Dendritic cell treated with granulocyte-macrophage colony-stimulating factor and Interleukin-4, amounts not matched to agents 40 ng/mL and 50 ng/mL, for 4 days (primary cell): ENCODE measurements around the gene MAD1L1.
A peak's percentile ranks its signal among the peaks of the same experiment; 100 is the strongest.

ENCODE experiments used
- H3K27ac Mint-ChIP-seq: one replicate; pipeline ENCODE4 v1.8.0; 2022; ENCODE audit warnings: mild to moderate bottlenecking, mixed read lengths
- H3K27me3 Mint-ChIP-seq: one replicate; pipeline ENCODE4 v1.8.0; 2022; ENCODE audit warnings: mild to moderate bottlenecking, mixed read lengths
- H3K36me3 Mint-ChIP-seq: one replicate; pipeline ENCODE4 v1.8.0; 2022; ENCODE audit warnings: low read depth, mixed read lengths
- H3K4me1 Mint-ChIP-seq: one replicate; pipeline ENCODE4 v1.8.0; 2022; ENCODE audit warnings: low read depth, mixed read lengths
- H3K4me3 Mint-ChIP-seq: one replicate; pipeline ENCODE4 v1.8.0; 2022; ENCODE audit warnings: mild to moderate bottlenecking, moderate library complexity, mixed read lengths
- H3K9me3 Mint-ChIP-seq: one replicate; pipeline ENCODE4 v1.8.0; 2022; ENCODE audit warnings: mixed read lengths
- intact Hi-C: fragments of 100-400 bp; cut with micrococcal nuclease; formaldehyde crosslinking; loops from one replicate; pipeline ENCODE4 v1.15.0; 2022

MAD1L1 gene

DNA sequence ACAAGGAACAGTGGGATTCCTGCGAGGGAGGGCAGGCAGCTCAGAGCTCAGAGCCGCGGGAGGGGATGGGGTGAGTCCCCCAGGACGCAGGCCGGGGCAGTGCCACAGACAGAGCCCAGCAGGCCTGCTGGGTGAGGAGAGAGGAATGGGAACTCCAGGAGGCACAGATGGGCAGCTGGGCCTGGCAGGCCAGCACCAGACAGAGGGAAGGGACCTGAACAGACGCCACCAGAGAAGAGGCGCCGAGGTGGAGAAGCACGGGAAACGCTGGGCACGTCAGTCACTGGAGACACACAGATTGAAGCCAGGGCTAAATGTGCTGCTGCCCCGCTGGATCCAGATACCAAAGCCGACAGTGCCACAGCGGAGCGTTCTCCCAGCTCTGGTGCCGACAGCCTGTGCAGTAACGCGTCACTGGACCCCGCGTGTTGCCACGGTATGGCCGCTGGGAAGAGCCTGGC, 225.8 kb downstream of the MAD1L1 start:
- H3K9me3 Mint-ChIP-seq: no peaks in the 10 kb centered on the region
- H3K27me3 Mint-ChIP-seq: no peaks in the 10 kb centered on the region
- H3K4me1 Mint-ChIP-seq: no peaks in the 10 kb centered on the region
- H3K36me3 Mint-ChIP-seq: peaks cover 90% of the 10 kb centered on the region
- no peak overlapping the region for H3K4me3 Mint-ChIP-seq
- H3K27ac Mint-ChIP-seq: peak overlapping the region; percentile 4
- intact Hi-C loops: no loop called here

DNA sequence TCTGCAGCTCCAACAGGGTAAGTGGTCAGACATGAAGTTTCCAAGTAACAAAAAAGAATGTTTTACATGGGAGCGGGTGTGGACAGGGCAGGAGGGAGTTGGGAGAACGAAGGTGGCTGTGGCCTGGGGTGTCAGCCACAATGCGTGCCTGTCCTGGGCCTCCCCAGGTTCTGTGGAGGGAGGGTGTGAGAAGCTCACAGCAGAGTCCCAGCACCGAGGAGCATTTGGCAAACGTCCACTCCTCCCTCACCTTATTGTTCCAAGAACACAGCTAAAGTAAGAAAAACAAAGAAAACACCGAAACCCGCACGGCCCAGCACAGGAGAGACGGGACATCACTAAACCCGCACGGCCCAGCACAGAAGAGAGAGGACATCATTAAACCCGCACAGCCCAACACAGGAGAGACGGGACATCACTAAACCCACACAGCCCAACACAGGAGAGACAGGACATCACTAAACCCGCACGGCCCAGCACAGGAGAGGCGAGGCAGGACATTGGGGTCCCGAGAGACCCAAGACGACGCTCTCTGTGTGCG, 226.4 kb downstream of the MAD1L1 start:
- no peaks in the 10 kb centered on the region for H3K27me3 Mint-ChIP-seq
- intact Hi-C loops: no loop called here
- no peaks in the 10 kb centered on the region for H3K9me3 Mint-ChIP-seq
- H3K4me1 Mint-ChIP-seq: no peaks in the 10 kb centered on the region
- peak overlapping the region; percentile 28 for H3K27ac Mint-ChIP-seq
- H3K4me3 Mint-ChIP-seq: no peak overlapping the region
- H3K36me3 Mint-ChIP-seq: peaks cover 90% of the 10 kb centered on the region

DNA sequence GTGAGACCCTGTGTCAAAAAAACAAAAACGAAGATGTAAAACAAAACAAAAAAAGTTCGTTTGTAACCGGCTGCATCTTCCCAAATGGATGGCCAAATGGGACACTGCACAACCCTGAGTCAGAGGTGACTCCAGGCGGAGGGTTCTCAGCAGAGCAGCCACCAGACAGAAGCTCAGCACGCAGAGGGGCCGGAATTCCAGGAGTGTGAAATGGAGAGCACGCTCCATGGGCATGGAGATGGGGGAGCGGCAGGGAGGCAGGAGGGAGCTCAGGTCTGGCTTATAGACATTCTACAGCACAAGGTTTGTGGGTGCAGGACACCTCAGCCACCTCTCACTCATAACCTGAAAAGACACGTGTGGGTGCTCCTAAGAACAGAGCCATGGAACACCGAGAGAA, 227.0 kb downstream of the MAD1L1 start:
- Mint-ChIP-seq H3K9me3 (no peaks in the 10 kb centered on the region), H3K27ac (peak overlapping the region; percentile 28), H3K36me3 (peaks cover 90% of the 10 kb centered on the region), H3K4me3 (no peak overlapping the region), H3K4me1 (no peaks in the 10 kb centered on the region), H3K27me3 (no peaks in the 10 kb centered on the region)
- intact Hi-C loops: no loop called here

DNA sequence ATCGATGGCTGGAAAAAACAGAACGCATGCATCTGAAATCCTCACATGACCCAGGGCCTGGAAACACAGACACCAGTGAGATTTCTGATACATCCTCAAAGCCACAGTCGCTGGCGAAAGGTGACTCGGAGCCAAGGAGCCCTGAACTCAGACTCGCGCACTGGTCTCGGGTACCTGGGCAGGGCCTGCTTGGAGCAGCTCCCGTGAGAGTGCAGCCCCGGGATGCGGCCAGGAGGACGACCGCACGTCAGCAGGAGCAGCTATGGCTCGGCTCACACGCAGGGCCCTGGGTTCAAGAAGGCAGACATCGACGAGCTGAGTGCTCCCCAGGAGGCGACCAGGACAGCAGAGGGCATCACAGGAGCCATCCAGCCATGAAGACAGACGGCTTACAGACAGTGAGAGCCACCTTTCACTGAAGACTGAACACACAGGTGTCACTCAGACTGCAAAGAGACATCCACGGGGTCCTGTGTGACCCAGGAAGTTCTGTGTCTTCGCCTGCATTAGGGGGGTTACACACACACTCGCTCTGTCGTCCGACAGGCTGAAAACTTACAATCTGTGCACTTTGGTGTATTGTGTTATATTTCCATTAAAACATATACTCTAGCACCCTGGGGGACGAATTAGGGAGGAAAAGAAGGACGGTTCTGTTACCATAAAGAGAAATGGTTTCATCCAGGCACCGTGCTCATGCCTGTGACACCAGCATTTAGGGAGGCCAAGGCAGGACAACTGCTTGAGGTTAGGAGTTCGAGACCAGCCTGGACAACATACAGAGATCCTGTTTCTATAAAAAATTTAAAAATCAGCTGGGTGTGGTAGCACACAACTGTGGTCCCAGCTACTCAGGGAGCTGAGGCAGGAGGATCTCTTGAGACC, 227.7 kb downstream of the MAD1L1 start:
- Mint-ChIP-seq H3K36me3 (peaks cover 92% of the 10 kb centered on the region), H3K4me1 (peaks cover 3% of the 10 kb centered on the region), H3K27me3 (no peaks in the 10 kb centered on the region), H3K4me3 (no peak overlapping the region), H3K9me3 (no peaks in the 10 kb centered on the region), H3K27ac (peak overlapping the region; percentile 28)
- intact Hi-C loops: no loop called here

DNA sequence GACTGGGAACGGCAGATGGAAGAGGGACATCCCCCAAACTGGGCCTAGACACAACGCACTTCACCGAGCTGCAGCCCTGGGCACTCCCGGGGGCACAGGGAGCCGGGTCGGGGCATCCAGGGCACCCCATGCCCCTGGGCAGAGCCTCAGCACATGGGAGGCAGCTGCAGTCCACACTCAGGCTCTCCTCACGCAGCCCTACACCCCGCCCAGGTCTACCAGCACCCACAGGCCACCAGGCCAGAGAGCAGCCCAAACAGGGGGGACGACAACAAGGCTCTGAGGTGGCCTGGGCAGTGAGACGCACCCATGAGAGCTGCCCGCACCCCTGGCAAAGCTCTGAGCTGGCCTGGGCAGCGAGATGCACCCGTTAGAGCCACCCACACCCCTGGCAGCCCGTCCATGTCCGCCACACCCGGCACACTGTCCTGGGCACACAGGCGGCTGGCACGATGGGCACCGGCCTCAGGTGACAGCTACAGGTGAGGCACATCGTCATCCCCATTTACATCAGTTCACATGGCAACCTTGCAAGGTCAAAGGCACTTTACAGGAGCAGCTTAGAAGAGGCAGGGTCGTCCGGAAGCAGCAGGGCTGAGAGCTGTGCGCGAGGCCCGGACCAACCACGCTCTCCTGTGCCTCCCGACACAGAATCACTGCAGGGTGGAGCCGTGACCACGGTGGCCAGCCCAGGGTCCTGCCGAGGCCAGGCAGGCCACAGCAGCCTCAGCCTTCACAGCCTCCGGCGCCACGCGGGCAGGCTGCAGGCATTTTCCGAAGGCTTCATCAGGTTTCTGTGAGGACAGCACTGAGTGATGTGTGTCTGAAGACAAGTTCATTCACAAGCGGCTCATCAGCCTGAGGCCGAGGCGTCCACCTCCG, 228.6 kb downstream of the MAD1L1 start:
- H3K4me3 Mint-ChIP-seq: no peak overlapping the region
- intact Hi-C loops: no loop called here
- peaks cover 5% of the 10 kb centered on the region for H3K4me1 Mint-ChIP-seq
- no peaks in the 10 kb centered on the region for H3K9me3 Mint-ChIP-seq
- no peaks in the 10 kb centered on the region for H3K27me3 Mint-ChIP-seq
- no peak overlapping the region for H3K27ac Mint-ChIP-seq
- peaks cover 93% of the 10 kb centered on the region for H3K36me3 Mint-ChIP-seq

DNA sequence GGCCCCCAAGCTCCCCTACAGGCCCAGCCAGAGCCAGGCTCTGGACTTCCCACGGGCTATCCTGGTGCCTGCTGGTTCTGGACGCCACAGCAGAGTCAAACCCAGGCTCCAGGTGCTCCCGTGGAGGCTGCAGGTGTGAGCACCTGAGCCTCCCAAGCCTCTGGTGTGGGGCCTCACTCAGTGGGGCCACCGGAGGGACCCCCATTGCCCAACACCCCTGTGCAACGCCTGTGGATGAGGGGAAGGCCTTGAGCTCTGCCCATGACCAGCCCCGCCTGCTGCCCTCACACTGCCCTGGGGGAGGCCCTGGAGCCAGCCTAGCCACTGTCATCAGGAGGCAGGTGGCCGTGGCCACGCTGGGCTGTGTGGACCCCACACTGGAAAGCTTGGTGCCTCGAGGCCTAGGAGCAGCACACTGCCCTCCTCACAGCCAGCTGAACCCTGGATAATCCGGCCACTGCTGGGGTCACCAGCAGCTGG, 229.3 kb downstream of the MAD1L1 start:
- Mint-ChIP-seq H3K4me3 (no peak overlapping the region), H3K9me3 (no peaks in the 10 kb centered on the region), H3K36me3 (peaks cover 87% of the 10 kb centered on the region), H3K27me3 (no peaks in the 10 kb centered on the region), H3K27ac (no peak overlapping the region), H3K4me1 (peaks cover 5% of the 10 kb centered on the region)
- intact Hi-C loops: no loop called here

DNA sequence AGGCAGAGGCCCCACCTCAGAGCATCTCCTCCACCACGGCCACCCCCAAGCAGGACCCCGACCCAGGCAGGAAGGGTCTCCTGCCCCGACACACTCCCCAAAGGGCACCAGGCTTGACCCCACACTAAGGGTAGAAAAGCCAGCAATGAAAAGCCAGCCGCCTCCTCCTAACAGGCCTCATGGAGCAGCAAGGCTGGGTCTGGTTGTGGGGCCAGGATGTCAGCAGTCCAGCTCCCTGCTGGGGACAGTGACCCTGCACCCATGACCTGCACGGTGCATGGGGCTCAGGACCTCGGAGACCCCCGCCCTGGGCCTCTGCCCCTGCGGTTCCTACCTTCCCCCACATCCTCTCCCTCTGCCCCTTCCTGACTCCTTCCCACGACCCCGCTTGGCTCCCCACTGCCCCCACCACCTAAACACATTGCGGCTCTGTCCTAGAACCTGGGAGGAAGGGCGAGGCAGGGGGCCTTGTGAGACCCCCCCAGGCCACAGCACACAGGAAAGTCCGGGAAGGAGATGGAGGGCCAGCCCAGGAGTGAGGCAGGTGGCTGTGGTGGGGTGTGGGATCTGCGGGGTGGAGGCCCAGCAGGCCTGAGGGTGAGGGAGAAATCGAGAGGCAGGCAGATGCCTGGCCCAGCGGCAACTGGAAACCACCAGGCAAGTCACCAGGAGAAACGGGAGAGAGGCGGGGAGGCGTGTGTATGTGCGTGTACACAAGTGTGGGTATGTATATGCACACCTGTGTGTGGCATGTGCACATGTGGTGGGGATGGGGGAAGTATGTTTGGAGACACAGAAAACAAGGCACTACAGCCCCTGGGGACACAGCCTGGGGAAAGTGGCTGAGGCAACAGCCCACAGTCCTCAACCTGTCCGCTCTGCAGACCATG, 229.9 kb downstream of the MAD1L1 start:
- peaks cover 5% of the 10 kb centered on the region for H3K4me1 Mint-ChIP-seq
- no peak overlapping the region for H3K4me3 Mint-ChIP-seq
- intact Hi-C loops: no loop called here
- peaks cover 87% of the 10 kb centered on the region for H3K36me3 Mint-ChIP-seq
- H3K27ac Mint-ChIP-seq: peak overlapping the region; percentile 26
- no peaks in the 10 kb centered on the region for H3K27me3 Mint-ChIP-seq
- H3K9me3 Mint-ChIP-seq: no peaks in the 10 kb centered on the region

DNA sequence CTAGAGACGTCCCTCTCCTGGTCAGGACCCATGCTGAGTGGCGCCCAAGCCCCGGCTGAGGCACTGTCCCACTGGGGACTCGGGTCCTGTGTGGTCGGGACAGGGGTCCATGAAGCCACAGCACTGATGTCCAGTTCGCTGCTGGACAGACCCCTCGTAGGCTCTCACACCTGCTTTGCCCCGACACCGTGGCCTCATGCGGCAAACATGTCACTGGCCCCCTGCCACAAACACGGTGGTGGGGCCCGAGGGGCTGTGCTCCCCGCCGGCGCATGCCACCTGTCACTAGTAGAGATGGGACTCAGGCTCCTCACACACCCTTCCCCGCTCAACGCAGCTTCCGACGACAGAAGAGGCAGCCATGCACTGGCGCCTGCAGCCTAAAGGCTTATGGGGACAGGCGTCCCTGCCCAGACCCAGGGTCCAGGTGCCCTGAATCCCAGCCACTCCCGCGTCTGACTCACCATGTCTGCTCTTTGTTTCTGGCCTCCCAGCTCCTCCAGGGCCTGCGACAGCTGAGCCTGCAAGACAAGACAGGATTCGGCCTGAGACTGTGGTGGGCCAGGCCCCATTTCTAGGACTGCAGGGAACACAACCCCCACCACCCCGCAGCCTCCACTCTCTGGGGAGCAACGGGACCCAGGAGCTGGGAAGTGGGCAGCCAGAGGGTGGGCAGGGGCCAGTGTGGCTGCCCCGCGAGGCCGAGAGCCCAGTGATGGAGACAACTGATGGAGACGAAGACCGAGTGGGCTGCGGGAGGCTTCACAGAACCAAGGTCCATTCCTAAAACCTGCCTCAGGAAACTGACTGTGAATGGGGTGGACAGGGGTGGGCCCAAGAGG, 230.9 kb downstream of the MAD1L1 start:
- Mint-ChIP-seq H3K36me3 (peaks cover 78% of the 10 kb centered on the region), H3K9me3 (no peaks in the 10 kb centered on the region), H3K27ac (no peak overlapping the region), H3K4me3 (no peak overlapping the region), H3K4me1 (peaks cover 5% of the 10 kb centered on the region), H3K27me3 (no peaks in the 10 kb centered on the region)
- intact Hi-C loops: no loop called here

DNA sequence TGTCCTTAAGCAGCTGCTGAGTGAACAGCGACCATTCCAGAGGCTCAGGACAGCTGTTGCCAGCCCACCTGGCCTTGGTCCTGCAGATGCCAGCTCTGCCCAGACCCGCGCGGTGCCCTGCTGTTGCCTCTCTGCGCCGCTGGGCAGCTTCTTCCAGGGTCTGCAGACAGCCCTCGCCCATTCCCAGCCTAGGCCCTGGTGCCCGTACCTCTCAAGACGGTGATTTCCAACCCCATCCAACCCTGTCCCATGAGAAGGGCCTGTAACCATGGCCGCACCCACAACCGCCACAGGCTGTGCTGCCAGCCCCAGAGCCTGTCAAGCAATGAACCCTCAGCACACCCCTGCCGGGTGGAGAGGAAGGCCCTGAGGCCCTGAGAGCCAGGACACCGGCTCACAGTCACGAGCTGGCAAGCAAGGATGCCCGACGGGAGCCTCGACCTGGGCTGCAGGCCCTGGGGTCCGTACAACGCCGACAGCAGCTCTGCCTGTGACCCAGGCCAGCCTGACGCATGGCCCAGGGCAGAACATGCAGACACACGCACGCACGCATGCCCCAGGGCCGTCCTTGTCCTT, 231.9 kb downstream of the MAD1L1 start:
- peaks cover 69% of the 10 kb centered on the region for H3K36me3 Mint-ChIP-seq
- H3K27me3 Mint-ChIP-seq: no peaks in the 10 kb centered on the region
- no peaks in the 10 kb centered on the region for H3K9me3 Mint-ChIP-seq
- H3K27ac Mint-ChIP-seq: no peak overlapping the region
- intact Hi-C loops: no loop called here
- H3K4me1 Mint-ChIP-seq: peaks cover 5% of the 10 kb centered on the region
- H3K4me3 Mint-ChIP-seq: no peak overlapping the region

DNA sequence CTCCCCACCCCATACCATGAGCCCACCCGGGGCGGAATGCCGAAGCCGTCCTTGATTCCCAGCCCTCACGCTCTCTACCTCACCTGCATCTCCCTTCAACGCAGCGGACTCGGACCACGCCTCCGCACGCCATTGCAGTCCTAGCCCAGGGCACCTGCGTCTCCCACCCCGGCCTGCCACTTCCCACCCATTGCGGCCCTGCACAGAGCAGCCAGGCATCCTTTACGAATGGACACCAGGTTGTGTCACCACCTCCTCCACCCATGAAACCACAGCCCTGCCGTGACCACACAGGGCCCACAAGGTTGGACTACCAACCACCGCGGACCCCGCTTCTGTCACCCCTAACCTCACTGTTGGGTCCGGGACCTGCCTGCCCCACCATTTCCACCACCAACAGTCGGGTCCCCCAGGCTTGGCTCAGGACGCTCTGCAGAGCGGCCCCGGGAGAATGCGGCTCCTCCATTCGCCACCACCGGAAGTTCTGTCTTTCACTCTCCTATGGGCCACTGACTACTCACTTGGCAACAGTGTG, 232.5 kb downstream of the MAD1L1 start:
- Mint-ChIP-seq H3K4me3 (no peak overlapping the region), H3K27ac (no peak overlapping the region), H3K27me3 (no peaks in the 10 kb centered on the region), H3K36me3 (peaks cover 68% of the 10 kb centered on the region), H3K4me1 (peaks cover 5% of the 10 kb centered on the region), H3K9me3 (no peaks in the 10 kb centered on the region)
- intact Hi-C loops: no loop called here

DNA sequence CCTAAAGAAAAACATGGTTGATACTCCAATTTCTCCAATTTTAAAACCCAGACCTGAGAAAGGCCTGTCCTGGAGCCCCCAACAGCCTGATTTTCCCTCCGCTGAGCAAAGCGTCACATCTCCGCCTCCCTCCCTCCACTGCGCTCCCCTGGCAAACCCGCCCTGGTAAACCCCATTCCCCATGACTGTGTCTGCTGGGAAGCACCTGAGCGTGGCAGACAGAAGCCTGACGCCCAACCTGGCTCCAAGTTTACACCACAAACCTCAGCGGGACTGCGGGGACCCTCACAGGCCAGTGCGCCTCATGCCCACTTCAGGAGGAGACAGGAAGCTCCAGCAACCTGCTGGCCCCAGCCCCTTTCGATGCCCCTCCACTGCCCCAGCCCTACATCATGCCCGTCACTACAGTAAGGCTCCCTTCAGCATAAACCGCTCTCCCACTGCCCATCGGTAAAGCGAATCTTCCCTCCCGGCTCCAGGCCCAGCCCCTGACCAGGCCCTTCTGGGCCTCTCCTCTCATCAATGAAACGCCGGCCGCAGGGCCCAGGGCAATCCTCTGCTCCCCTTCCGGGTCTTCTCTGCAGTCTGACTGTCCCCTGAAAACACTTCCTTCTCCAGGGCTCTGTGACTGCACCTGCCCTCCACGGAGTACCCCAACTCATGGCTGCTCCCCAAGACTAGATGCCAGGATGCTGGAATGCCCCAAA, 233.3 kb downstream of the MAD1L1 start:
- Mint-ChIP-seq H3K9me3 (no peaks in the 10 kb centered on the region), H3K27ac (no peak overlapping the region), H3K36me3 (peaks cover 63% of the 10 kb centered on the region), H3K4me1 (peaks cover 5% of the 10 kb centered on the region), H3K27me3 (no peaks in the 10 kb centered on the region), H3K4me3 (no peak overlapping the region)
- intact Hi-C loops: no loop called here

DNA sequence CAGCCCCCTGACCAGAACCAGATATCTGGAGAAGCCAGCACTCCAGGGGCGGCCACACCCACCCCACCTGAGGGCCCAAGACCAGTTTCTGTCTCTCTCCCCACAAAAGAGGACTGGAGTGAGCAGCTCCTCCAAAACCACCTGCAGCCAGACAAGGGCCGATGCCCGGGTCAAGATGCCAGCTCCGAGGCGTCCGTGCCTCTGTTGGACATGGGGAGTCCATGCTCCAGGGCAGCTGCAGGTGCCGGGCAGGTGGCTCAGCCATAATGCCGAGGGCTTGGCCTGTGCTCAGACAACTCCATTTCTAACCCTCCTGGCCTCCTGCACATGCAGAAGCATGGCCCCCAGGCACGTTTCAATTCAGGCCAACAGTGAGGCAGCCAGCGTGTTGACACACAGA, 234.6 kb downstream of the MAD1L1 start:
- H3K4me3 Mint-ChIP-seq: no peak overlapping the region
- peaks cover 5% of the 10 kb centered on the region for H3K4me1 Mint-ChIP-seq
- H3K27me3 Mint-ChIP-seq: no peaks in the 10 kb centered on the region
- H3K9me3 Mint-ChIP-seq: no peaks in the 10 kb centered on the region
- intact Hi-C loops: no loop called here
- H3K36me3 Mint-ChIP-seq: peaks cover 62% of the 10 kb centered on the region
- no peak overlapping the region for H3K27ac Mint-ChIP-seq
